ENCODE data around the gene MTR. TPM values are rescaled to one million over a fixed set of nuclear protein-coding genes. Genes with fewer than 3 reads are reported as not detected.
A peak's percentile ranks its signal among the peaks of the same experiment; 100 is the strongest.

MTR gene
- total RNA-seq, 1 experiment from 2014 or later, result 24.6 TPM

DNA sequence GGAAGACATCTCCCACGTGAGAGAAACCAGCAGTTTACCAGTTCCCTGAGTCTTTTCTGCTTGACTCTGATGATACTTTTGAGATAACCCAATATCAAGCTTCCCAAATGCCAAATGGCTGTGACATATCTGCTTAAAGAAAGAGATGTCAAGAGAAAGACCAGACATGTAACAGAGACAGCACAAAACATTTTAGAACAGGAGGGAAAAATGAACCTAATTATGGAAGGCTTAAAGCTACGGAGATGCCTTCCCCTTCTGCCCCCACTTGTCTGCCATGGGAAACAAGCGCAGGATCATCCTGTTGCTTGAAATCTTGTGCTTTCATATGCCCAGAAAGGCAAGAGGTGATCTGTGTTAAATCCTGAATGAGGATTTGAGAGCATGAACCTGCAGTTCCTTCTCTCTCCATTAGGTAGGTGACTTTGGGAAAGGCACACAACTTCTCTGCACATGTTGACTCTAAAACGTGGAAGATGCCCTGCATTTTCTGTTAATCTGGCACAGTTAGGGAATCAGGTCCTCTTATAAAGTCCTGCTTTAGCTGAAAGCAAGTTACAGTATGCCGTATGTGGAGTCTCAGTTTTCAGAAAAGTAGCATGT lies 46.7 kb upstream of the MTR start:
- no peak overlapping the region for H3K9ac ChIP-seq (ENCODE audit: low read length)
- ChIA-PET RAD21 (ENCODE audit: low non-redundant PET in 1 of 2, low total read pairs in 2 of 2, uncharacterized antibody in 2 of 2, unreplicated experiment in 2 of 2) (no interaction called here), POLR2A (no interaction called here), CTCF (no interaction called here)
- peak; percentile 77 for ATAC-seq
- BruUV-seq (replicated peaks), result no TSS peak
- H3K9me3 ChIP-seq (ENCODE audit: control insufficient read depth in 1 of 2, insufficient read depth in 1 of 2, low read depth in 1 of 2, low read length in 2 of 2), result no peaks in the 10 kb centered on the region
- no peak overlapping the region for H3K4me3 ChIP-seq (replicated peaks in 1 of 2; ENCODE audit: low read depth in 1 of 2, low read length in 2 of 2)
- H3K36me3 ChIP-seq (ENCODE audit: control insufficient read depth in 1 of 2, insufficient read depth in 2 of 2, low read length in 2 of 2), result no peaks in the 10 kb centered on the region
- H3K9me2 ChIP-seq (ENCODE audit: insufficient read depth), result no peaks in the 10 kb centered on the region
- no peaks in the 10 kb centered on the region for H3K79me2 ChIP-seq (ENCODE audit: insufficient read depth, low read length)
- H3K4me1 ChIP-seq (ENCODE audit: control insufficient read depth in 1 of 2, insufficient read depth in 2 of 2, low read length in 2 of 2), result no peaks in the 10 kb centered on the region
- no peak overlapping the region for H3K4me2 ChIP-seq (ENCODE audit: low read length)
- intact Hi-C loops (cut with micrococcal nuclease), result no loop called here
- H4K20me1 ChIP-seq (ENCODE audit: insufficient read depth), result no peaks in the 10 kb centered on the region
- no peak overlapping the region for H2AFZ ChIP-seq (ENCODE audit: low read depth, low read length, poor library complexity, severe bottlenecking)
- H3K27ac ChIP-seq (ENCODE audit: low read depth, low read length), result no peak overlapping the region
- DNase-seq (ENCODE audit: low read depth, low spot score), result peak; percentile 15
- no peaks in the 10 kb centered on the region for H3K27me3 ChIP-seq (ENCODE audit: insufficient read depth, low read length)
- TF ChIP-seq, protein P1, sequence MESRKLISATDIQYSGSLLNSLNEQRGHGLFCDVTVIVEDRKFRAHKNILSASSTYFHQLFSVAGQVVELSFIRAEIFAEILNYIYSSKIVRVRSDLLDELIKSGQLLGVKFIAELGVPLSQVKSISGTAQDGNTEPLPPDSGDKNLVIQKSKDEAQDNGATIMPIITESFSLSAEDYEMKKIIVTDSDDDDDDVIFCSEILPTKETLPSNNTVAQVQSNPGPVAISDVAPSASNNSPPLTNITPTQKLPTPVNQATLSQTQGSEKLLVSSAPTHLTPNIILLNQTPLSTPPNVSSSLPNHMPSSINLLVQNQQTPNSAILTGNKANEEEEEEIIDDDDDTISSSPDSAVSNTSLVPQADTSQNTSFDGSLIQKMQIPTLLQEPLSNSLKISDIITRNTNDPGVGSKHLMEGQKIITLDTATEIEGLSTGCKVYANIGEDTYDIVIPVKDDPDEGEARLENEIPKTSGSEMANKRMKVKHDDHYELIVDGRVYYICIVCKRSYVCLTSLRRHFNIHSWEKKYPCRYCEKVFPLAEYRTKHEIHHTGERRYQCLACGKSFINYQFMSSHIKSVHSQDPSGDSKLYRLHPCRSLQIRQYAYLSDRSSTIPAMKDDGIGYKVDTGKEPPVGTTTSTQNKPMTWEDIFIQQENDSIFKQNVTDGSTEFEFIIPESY (IDR thresholded peaks at IDR 0.05; ENCODE audit: extremely low read depth, insufficient replicate concordance, low read length), result no peak
- TF ChIP-seq, protein P2, sequence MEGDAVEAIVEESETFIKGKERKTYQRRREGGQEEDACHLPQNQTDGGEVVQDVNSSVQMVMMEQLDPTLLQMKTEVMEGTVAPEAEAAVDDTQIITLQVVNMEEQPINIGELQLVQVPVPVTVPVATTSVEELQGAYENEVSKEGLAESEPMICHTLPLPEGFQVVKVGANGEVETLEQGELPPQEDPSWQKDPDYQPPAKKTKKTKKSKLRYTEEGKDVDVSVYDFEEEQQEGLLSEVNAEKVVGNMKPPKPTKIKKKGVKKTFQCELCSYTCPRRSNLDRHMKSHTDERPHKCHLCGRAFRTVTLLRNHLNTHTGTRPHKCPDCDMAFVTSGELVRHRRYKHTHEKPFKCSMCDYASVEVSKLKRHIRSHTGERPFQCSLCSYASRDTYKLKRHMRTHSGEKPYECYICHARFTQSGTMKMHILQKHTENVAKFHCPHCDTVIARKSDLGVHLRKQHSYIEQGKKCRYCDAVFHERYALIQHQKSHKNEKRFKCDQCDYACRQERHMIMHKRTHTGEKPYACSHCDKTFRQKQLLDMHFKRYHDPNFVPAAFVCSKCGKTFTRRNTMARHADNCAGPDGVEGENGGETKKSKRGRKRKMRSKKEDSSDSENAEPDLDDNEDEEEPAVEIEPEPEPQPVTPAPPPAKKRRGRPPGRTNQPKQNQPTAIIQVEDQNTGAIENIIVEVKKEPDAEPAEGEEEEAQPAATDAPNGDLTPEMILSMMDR (IDR thresholded peaks at IDR 0.05 in 2 of 3, conservative IDR thresholded peaks at IDR 0.05 in 1 of 3; ENCODE audit: borderline replicate concordance in 1 of 3, insufficient read depth in 1 of 3, low read depth in 2 of 3, low read length in 2 of 3), result peak in 2 of 3 experiments; percentile 44 to 48; a peak in 4 of 6 replicates

DNA sequence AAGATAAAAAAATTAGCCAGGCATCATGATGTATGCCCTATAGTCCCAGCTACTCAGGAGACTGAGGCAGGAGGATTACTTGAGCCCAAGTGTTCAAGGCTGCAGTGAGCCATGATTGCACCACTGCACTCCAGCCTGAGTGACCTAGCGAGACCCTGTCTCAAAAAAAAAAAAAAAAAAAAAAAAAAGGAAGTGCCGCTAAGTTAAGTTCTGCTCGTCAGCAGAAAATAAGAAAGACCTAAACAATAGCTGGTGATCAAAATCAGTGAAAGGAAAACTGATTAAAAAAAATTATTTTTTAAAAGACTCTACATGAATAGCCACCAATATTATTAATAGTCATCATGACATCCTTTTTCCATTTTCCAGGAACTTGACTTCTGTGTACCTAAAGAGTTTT lies 44.2 kb upstream of the MTR start:
- no TSS peak for BruUV-seq (replicated peaks)
- CTCF ChIA-PET, result no interaction called here
- Histone ChIP-seq H3K9me3 (ENCODE audit: control insufficient read depth in 1 of 2, insufficient read depth in 1 of 2, low read depth in 1 of 2, low read length in 2 of 2) (no peaks in the 10 kb centered on the region), H2AFZ (ENCODE audit: low read depth, low read length, poor library complexity, severe bottlenecking) (no peak overlapping the region), H3K27ac (ENCODE audit: low read depth, low read length) (no peak overlapping the region), H3K79me2 (ENCODE audit: insufficient read depth, low read length) (no peaks in the 10 kb centered on the region), H3K4me1 (ENCODE audit: control insufficient read depth in 1 of 2, insufficient read depth in 2 of 2, low read length in 2 of 2) (no peaks in the 10 kb centered on the region), H3K27me3 (ENCODE audit: insufficient read depth, low read length) (no peaks in the 10 kb centered on the region), H3K4me3 (replicated peaks in 1 of 2; ENCODE audit: low read depth in 1 of 2, low read length in 2 of 2) (no peak overlapping the region), H3K4me2 (ENCODE audit: low read length) (no peak overlapping the region), H3K36me3 (ENCODE audit: control insufficient read depth in 1 of 2, insufficient read depth in 2 of 2, low read length in 2 of 2) (no peaks in the 10 kb centered on the region), H3K9ac (ENCODE audit: low read length) (no peak overlapping the region), H3K9me2 (ENCODE audit: insufficient read depth) (no peaks in the 10 kb centered on the region), H4K20me1 (ENCODE audit: insufficient read depth) (no peaks in the 10 kb centered on the region)
- POLR2A ChIA-PET, result interaction anchor here (0.7 kb wide), 1 partner anchor 9 kb away, joined by 3 read pairs; no protein-coding TSS in a partner anchor
- RAD21 ChIA-PET (ENCODE audit: low non-redundant PET in 1 of 2, low total read pairs in 2 of 2, uncharacterized antibody in 2 of 2, unreplicated experiment in 2 of 2), result no interaction called here
- DNase-seq (ENCODE audit: low read depth, low spot score) (no peak), ATAC-seq (no peak)
- intact Hi-C loops (cut with micrococcal nuclease), result loop anchor here (5.0 kb wide), 1 partner anchor 811 kb away; no protein-coding TSS in a partner anchor
- no peak for TF ChIP-seq EGR1 (IDR thresholded peaks at IDR 0.05; ENCODE audit: low read depth)
- no peak for TF ChIP-seq ZNF274 (IDR thresholded peaks at IDR 0.05; ENCODE audit: low read depth, low read length)
- TF ChIP-seq, protein P1 (IDR thresholded peaks at IDR 0.05; ENCODE audit: extremely low read depth, insufficient replicate concordance, low read length), result no peak
- TF ChIP-seq FOSL1 (IDR thresholded peaks at IDR 0.05; ENCODE audit: low read depth), result no peak
- TF ChIP-seq, protein P3, sequence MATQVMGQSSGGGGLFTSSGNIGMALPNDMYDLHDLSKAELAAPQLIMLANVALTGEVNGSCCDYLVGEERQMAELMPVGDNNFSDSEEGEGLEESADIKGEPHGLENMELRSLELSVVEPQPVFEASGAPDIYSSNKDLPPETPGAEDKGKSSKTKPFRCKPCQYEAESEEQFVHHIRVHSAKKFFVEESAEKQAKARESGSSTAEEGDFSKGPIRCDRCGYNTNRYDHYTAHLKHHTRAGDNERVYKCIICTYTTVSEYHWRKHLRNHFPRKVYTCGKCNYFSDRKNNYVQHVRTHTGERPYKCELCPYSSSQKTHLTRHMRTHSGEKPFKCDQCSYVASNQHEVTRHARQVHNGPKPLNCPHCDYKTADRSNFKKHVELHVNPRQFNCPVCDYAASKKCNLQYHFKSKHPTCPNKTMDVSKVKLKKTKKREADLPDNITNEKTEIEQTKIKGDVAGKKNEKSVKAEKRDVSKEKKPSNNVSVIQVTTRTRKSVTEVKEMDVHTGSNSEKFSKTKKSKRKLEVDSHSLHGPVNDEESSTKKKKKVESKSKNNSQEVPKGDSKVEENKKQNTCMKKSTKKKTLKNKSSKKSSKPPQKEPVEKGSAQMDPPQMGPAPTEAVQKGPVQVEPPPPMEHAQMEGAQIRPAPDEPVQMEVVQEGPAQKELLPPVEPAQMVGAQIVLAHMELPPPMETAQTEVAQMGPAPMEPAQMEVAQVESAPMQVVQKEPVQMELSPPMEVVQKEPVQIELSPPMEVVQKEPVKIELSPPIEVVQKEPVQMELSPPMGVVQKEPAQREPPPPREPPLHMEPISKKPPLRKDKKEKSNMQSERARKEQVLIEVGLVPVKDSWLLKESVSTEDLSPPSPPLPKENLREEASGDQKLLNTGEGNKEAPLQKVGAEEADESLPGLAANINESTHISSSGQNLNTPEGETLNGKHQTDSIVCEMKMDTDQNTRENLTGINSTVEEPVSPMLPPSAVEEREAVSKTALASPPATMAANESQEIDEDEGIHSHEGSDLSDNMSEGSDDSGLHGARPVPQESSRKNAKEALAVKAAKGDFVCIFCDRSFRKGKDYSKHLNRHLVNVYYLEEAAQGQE (IDR thresholded peaks at IDR 0.05; ENCODE audit: low read depth), result no peak
- TF ChIP-seq EZH2phosphoT487 (IDR thresholded peaks at IDR 0.05; ENCODE audit: borderline replicate concordance), result no peak

Measured in HCT116 (cell line).